HepG2 (cell line): ENCODE measurements around the gene ZMIZ1. TPM values are rescaled to one million over a fixed set of nuclear protein-coding genes. Genes with fewer than 3 reads are reported as not detected.

Source experiments
- DR1 ChIP-seq: sonication (generic); formaldehyde crosslinking; IDR thresholded peaks from 2 replicates; pipeline ENCODE4 v1.8.0; 2021; ENCODE audit warnings: mild to moderate bottlenecking, missing genetic modification reagents, inconsistent platforms
- FOXO1 ChIP-seq: sonication (generic); formaldehyde crosslinking; IDR thresholded peaks from 2 replicates; pipeline ENCODE4 v1.4.0; 2020; ENCODE audit warnings: missing genetic modification reagents
- HNRNPLL ChIP-seq: fragments of 200-400 bp; formaldehyde crosslinking; IDR thresholded peaks from 2 replicates; pipeline ENCODE4 v1.6.1; 2017; ENCODE audit warnings: mild to moderate bottlenecking, low read depth, low read length; ENCODE audit not compliant: poor library complexity, severe bottlenecking
- JUNB ChIP-seq: sonication (generic); formaldehyde crosslinking; IDR thresholded peaks from 2 replicates; pipeline ENCODE4 v1.8.0; 2022; ENCODE audit warnings: missing genetic modification reagents, mild to moderate bottlenecking, borderline replicate concordance
- KDM5A ChIP-seq: fragments of 200-600 bp; sonication (generic); IDR thresholded peaks from 2 replicates; pipeline ENCODE4 v1.7.0; 2018; ENCODE audit warnings: antibody characterized with exemption, mild to moderate bottlenecking, low read length, borderline replicate concordance
- LRRFIP1 ChIP-seq: sonication (generic); formaldehyde crosslinking; conservative IDR thresholded peaks from 2 replicates; pipeline ENCODE4 v1.4.0; 2020; ENCODE audit warnings: missing genetic modification reagents
- RBM39 ChIP-seq: fragments of 200-400 bp; formaldehyde crosslinking; IDR thresholded peaks from one replicate; pipeline ENCODE4 v1.6.1; 2018; ENCODE audit warnings: antibody characterized with exemption, mild to moderate bottlenecking, low read depth, low read length; ENCODE audit not compliant: poor library complexity, severe bottlenecking
- RELA ChIP-seq: sonication (generic); formaldehyde crosslinking; IDR thresholded peaks from 2 replicates; pipeline ENCODE4 v1.4.0; 2020; ENCODE audit warnings: missing genetic modification reagents
- SMARCC2 ChIP-seq: fragments of 450-650 bp; IDR thresholded peaks from 2 replicates; pipeline ENCODE4 v1.6.1; 2017; ENCODE audit warnings: antibody characterized with exemption, mild to moderate bottlenecking
- SOX6 ChIP-seq, 2 experiments: fragments of 450-650 bp in 1 of 2; sonication (generic) in 1 of 2; formaldehyde crosslinking in 1 of 2; IDR thresholded peaks; 2 replicates each; pipeline versions ENCODE4 v1.4.0 to v1.6.1; 2017 to 2020; ENCODE audit warnings: antibody characterized with exemption in 1 of 2, mild to moderate bottlenecking in 1 of 2, missing genetic modification reagents in 1 of 2
- ZNF430 ChIP-seq: sonication (generic); formaldehyde crosslinking; IDR thresholded peaks from 2 replicates; pipeline ENCODE4 v1.9.0; 2021; ENCODE audit warnings: mild to moderate bottlenecking, missing genetic modification reagents
- ZNF605 ChIP-seq: sonication (generic); formaldehyde crosslinking; IDR thresholded peaks from 2 replicates; pipeline ENCODE4 v1.8.0; 2022; ENCODE audit warnings: mild to moderate bottlenecking, missing genetic modification reagents
- ZNF687 ChIP-seq: sonication (generic); formaldehyde crosslinking; IDR thresholded peaks from 2 replicates; pipeline ENCODE4 v1.5.1; 2020; ENCODE audit warnings: mild to moderate bottlenecking, missing genetic modification reagents, moderate library complexity
- ZNF749 ChIP-seq: sonication (generic); formaldehyde crosslinking; IDR thresholded peaks from 2 replicates; pipeline ENCODE4 v1.8.0; 2022; ENCODE audit warnings: mild to moderate bottlenecking, missing genetic modification reagents, moderate library complexity, borderline replicate concordance
- ZNF768 ChIP-seq: sonication (generic); formaldehyde crosslinking; IDR thresholded peaks from 2 replicates; pipeline ENCODE4 v1.4.0; 2020; ENCODE audit warnings: missing genetic modification reagents
- ZNF850 ChIP-seq: sonication (generic); formaldehyde crosslinking; conservative IDR thresholded peaks from 2 replicates; pipeline ENCODE4 v1.9.0; 2021; ENCODE audit warnings: mild to moderate bottlenecking, missing genetic modification reagents
- polyA plus RNA-seq, 8 experiments: library from polyadenylated mRNA; depleted of rRNA in 3 of 8; stranded (reverse) in 7 of 8; unstranded in 1 of 8; fragments of >200 nt; fragmentation: Illumina TruSeq in 4 of 8; extraction: Trizol in 4 of 8; gene quantifications; 2 replicates each; pipeline versions ENCODE4 v1.2.1 to v1.2.3, GENCODE V29; 2011 to 2016; ENCODE audit warnings: low read depth in 4 of 8, missing spikeins in 1 of 8, mixed read lengths in 1 of 8; ENCODE audit not compliant: insufficient read depth in 1 of 8
- total RNA-seq, 5 experiments: library from RNA; depleted of rRNA; stranded (reverse); fragments of >200 nt; fragmentation: Illumina TruSeq; extraction: Trizol; gene quantifications; 2 replicates each; pipeline ENCODE4 v1.2.3, GENCODE V29; 2016; ENCODE audit warnings: low read depth in 1 of 5
- TF ChIP-seq, protein P1 (sequence below): sonication (generic); formaldehyde crosslinking; IDR thresholded peaks from 2 replicates; pipeline ENCODE4 v1.5.0; 2020; ENCODE audit warnings: missing genetic modification reagents
- TF ChIP-seq, protein P2 (sequence below): sonication (generic); formaldehyde crosslinking; IDR thresholded peaks from 2 replicates; pipeline ENCODE4 v1.5.1; 2020; ENCODE audit warnings: mild to moderate bottlenecking, missing genetic modification reagents

ZMIZ1 gene
- total and polyA plus RNA-seq, 2 of the 13 experiments (the other 11 are each of a cell fraction or from before 2014, with no cell fraction given): 5.3 to 10.2 TPM

DNA sequence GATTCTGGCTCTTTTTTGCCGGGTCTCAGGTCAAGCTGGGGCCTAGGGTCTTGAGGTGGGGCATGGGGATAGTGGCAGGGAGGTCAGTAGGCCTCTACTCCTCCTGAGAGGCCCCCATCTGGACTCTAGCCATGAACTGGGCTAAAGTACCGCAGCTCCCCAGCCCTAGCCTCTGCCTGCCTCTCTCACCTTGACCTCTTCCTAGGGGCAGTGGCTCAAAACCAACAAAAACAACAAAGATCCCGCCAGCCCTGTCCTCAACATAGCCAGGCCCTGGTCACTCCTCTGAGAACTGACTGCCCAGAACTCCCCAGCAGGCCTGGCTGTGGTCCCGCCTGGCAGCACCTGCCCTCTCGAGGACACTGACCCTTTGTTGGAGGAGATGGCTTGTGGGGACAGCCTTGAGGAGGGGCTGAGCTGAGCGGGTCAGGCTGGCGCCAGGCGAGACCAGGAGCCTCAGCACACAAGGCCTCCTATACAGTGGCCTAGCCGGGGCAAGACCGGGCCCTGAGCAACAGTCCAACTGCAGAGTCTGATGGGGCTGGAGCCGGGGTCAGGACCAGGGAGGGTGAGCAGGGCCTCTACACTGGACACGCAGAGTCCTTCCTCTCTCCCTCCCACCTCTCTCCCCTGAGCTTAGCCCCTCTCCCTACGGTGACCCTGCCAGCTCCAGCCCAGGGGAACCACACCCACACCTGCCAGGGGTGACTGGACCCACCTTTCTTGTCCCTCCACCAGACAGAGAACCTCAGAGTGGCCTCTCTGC lies 266.9 kb downstream of the ZMIZ1 start (continued):
- TF ChIP-seq JUNB (CRISPR knock-in tag) (no peak), ZNF430 (CRISPR knock-in tag) (peak; percentile 85), DR1 (CRISPR knock-in tag) (peak; percentile 74), RBM39 (no peak), FOXO1 (CRISPR knock-in tag) (peak; percentile 93), SMARCC2 (no peak), SOX6 (IDR thresholded peaks at IDR 0.05) (no peak), SOX6 (CRISPR knock-in tag; IDR thresholded peaks at IDR 0.05) (peak; percentile 95), RELA (CRISPR knock-in tag) (0 out of 2 replicates have a peak, but pooled peaks have one; percentile 69), ZNF749 (no peak; the same call in 1 of the 2 replicates), ZNF687 (CRISPR knock-in tag) (peak; percentile 100), LRRFIP1 (CRISPR knock-in tag) (no peak), HNRNPLL (no peak), ZNF768 (CRISPR knock-in tag) (peak; percentile 67; the same call in 1 of the 2 replicates), ZNF605 (peak; percentile 95), ZNF850 (CRISPR knock-in tag) (no peak), KDM5A (no peak)
- TF ChIP-seq, protein P1, sequence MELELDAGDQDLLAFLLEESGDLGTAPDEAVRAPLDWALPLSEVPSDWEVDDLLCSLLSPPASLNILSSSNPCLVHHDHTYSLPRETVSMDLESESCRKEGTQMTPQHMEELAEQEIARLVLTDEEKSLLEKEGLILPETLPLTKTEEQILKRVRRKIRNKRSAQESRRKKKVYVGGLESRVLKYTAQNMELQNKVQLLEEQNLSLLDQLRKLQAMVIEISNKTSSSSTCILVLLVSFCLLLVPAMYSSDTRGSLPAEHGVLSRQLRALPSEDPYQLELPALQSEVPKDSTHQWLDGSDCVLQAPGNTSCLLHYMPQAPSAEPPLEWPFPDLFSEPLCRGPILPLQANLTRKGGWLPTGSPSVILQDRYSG (CRISPR knock-in tag): no peak
- TF ChIP-seq, protein P2, sequence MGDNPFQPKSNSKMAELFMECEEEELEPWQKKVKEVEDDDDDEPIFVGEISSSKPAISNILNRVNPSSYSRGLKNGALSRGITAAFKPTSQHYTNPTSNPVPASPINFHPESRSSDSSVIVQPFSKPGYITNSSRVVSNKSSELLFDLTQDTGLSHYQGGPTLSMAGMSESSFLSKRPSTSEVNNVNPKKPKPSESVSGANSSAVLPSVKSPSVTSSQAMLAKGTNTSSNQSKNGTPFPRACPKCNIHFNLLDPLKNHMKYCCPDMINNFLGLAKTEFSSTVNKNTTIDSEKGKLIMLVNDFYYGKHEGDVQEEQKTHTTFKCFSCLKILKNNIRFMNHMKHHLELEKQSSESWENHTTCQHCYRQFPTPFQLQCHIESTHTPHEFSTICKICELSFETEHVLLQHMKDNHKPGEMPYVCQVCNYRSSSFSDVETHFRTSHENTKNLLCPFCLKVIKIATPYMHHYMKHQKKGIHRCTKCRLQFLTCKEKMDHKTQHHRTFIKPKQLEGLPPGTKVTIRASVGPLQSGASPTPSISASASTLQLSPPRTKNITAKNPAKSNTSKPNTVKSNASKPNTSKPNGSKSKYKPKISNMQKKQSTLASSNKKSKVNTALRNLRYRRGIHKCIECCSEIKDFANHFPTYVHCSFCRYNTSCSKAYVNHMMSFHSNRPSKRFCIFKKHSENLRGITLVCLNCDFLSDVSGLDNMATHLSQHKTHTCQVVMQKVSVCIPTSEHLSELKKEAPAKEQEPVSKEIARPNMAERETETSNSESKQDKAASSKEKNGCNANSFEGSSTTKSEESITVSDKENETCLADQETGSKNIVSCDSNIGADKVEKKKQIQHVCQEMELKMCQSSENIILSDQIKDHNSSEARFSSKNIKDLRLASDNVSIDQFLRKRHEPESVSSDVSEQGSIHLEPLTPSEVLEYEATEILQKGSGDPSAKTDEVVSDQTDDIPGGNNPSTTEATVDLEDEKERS (CRISPR knock-in tag): peak; percentile 71
